HG02973 (cell line): ENCODE measurements around the gene CEP112.

Experiments
- ATAC-seq: cut with Tn5 transposase; IDR thresholded peaks from one replicate; pipeline ENCODE4 v1.9.1; 2021; ENCODE audit warnings: moderate library complexity; ENCODE audit not compliant: unreplicated experiment

Gene CEP112

DNA sequence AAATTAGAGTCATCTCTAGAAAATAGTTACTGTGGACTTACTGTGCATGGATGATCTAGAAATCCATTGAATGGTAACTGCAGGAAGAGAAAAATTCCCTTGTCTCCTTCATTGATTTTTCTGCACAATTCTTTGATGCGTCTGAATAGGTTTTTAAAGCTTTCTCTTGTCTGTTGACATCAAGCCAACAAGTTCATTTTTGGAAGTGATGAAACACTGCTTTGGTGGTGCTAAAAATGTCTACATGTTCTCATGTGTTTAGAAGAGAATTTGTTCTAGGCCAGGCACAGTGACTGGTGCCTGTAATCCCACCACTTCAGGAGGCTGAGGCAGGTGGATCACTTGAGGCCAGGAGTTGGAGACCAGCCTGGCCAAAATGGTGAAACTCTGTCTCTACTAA, 573.4 kb downstream of the CEP112 start:
- ATAC-seq: no peak

DNA sequence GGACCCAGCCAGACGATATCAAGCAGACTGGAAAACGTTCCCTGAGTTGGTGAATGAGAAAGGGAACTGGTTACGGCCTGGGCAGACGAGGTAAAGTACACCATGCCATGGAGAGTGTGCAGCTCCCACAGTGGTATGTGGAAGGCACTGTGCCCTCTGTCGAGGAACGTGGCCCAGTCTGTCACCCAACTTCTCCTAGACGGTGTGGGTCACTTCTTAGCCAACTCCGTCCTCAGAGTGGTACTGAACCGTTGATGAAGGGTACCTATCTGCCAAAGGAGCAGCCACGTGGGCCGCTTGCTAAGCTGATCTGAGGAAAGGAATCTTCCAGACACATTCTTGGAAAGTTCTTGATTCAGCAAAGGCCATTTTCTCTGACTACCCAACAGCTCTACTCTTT, 574.4 kb downstream of the CEP112 start:
- ATAC-seq: no peak

DNA sequence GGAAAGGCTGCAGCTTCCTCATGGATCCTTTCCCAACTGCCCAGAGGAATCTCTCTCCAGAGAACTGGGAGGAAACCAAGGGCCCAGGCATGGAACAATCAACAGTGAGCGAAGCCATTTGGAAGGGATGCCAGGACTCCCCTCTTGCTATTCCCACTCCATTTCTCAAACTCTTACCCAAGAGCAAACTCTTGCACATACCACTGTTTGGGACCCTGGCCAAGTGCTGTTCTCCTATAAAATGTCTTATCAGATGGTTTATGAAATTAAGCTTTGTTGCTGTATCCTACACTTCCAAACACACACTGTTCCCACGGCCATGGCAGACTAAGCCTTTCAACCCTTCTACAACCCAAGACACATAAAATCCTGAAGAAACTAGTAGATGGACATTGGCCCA, 582.2 kb downstream of the CEP112 start:
- ATAC-seq: no peak

DNA sequence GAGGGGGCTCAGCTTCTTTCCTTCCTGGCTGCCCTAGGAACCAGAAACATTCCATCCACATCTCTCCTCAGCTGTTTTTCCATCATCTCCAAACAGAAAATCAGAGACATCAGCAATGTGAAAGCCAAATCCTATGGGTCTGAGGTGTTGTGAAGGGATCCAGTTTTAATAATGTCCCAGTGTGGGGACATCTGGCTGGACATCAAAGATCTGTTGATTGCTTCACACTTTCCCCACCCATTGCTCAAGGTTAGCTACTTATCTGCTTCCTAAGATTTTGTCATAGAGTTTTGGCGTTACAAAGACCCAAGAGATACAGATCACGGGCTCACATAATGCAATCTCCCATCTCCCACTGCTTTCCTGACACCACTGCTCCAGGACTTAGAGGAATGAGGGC, 582.6 kb downstream of the CEP112 start:
- no peak for ATAC-seq

DNA sequence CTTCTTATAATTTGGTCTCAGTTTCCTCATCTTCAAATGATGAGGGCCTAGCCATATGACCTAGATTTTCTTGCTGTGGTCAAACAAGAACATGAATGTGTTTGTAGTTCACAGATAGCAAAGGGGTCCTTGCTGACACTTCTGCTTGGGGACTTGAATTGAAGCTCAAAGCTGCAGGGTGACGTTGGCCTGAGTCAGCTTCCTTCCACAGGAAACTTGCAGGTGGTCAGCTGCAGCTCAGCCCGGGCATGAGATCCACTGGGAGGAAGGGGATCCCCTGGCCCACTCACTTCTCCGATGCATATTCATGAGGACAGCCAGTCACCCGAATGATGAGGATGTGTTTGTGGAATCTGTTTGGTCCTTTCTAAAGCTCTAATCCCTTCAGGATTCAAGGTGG, 587.9 kb downstream of the CEP112 start:
- ATAC-seq: no peak

DNA sequence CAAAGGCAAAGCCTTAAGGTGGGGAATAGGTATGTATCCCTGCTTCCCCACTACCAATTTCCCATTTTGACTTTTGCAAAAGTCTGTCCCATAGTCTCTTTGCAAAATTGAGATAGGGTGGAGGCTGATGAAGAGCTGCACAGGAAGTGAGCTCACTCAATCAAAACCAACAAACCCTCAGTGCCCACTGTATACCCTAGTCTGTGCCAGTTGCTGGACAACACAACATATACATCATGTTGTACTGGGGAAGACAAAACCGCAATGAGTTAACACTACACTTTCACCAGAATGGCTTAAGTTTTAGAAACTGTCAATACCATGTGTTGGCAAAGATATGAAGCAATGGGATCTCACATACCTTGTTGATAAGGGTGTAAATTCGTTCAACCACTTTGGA, 590.1 kb downstream of the CEP112 start:
- ATAC-seq: no peak

DNA sequence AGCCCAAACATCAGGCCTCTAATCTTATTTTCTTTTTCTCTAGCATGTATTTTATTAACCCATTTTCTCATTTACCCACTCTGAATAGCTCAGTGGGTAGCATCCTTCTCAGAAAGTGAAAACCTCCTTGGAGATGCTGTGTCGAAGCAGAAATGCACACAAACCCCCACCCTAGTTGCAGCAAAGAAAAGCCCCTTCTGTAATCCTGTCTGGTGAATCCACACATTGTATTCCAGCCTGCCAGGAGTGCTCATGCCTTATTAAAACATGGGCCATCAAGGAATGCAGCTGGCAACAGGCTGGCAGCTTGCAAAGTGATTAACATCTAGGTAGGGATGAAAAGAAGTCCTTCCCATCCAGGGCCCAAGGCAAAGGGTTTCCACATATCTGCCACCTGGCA, 590.8 kb downstream of the CEP112 start:
- ATAC-seq: no peak

DNA sequence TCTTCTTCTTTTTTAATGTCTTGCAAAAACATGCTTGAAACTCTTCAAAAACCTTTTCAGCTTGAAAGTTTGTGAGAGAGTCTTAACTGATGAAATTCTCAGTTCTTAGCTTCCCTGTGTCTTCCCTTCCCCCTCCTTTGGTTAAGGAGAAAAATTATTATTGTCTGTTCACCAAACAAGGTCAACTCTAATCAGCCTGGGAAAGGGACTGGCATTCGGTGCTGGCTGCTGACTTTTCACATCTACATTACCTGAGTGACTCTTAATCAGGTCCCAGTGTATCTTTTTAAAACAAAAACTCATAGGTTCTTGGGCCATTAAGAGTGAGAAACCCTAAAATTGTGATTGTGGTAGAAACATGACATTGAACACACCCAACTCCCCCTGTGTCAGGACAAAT, 591.4 kb downstream of the CEP112 start:
- no peak for ATAC-seq

DNA sequence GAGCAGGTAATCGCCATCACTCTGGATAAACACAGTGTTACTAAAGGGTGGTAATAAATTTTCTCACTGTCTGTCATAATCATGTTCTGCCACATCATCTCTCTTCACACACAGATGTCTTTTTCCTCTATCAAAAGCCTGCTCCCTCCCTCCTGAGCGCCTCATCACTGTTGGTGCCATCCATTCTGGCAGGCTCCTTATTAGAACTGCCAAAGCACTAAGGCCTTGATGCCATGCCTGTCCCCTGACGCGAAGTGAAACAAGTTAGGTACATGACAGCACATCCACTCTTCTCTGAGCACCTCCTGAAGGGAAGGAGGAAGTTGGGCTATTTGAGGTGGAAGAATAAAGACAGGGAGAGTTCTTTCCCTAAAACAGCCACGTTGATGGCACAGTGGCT, 592.3 kb downstream of the CEP112 start:
- ATAC-seq: no peak

DNA sequence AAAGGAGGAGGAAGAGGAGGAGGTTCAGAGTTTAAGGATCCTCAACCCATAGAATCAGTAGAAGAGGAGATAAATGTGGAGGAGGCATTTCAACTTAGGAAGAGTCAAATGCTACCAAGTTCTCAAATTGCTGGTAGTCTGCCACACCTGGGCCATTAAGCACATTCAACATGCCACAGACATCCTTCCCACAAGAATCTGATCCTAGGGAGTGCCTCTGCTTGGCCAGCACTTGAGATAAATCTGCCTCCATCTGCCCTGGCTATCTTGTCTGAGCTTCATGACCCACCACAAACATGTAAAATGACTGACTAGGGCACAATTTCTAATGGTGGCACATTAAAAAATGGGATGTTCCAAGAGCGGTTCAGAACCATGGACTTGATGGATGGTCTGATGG, 593.2 kb downstream of the CEP112 start:
- ATAC-seq: no peak

DNA sequence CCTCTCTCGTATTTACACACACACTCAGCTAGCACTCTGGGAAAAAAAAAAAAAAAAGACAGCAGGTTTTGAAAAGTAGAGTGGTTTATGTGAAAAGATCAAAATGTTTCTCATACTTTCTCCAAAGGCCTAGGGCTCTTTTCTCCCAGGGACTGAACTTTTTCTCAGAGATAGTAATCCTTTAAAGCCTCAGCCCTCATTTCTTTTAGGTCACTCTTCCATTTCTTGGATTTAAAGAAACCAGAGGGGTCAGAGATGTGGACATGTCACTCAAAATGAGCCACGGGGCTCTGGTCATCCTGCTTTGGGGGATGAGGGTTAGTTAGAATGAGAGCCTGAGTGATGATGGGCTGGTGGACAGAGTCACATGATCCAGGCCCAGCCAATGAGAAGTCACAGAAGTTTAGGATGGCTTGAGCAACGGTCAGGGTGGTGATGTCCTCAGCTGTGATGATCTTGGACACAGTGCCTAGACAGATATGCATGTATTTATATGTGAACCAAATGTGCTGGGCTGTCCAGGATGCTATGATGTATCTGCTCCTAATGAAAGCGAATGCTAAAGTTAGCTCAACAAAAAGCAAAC, 596.8 kb downstream of the CEP112 start:
- ATAC-seq: no peak

DNA sequence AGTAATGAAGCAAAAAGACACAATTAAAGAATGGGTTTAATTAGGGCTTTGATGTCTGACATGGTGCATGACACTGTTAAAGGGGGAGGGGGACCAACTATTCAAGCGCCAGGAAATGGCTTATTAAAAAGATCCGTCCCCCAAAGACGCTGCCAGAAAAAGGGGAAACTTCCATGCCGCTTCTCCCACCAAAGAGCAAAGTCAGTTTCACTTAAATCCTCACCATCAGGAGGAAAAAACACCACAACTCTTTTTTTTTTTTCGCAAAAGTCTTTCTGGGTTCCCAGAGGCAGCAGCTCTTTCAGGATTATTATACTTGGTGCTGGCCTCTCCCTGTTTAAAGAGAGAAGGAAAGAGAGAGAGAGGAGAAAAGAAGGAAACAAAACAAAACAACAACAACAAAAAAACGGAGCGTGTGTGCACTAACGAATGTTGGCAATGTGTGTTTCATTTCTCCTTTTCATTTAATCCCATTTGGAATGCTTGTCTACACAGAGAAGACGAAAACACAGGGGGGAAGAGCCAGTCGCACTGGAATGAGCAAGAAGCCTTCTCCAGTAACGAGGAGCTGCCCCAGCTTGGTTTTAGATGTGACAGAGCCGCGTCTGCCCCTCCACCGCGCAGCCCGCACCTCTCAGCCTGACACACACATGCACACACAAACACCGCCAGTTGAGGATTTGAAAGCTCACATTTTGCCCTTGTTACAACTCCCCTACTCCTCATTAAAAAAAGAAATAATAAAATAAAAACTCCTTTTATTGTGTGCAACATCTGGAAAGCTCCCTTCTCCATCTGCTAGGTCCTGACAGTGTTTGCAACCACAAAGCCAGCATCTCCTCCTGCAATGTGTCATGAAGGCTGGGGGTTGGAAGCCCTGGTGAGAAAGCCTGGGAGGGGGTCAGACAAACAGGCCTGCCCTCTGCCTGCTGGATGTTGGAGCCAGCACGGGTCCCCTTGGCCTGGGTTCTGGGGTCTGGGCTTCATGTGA, 597.8 kb downstream of the CEP112 start:
- no peak for ATAC-seq

DNA sequence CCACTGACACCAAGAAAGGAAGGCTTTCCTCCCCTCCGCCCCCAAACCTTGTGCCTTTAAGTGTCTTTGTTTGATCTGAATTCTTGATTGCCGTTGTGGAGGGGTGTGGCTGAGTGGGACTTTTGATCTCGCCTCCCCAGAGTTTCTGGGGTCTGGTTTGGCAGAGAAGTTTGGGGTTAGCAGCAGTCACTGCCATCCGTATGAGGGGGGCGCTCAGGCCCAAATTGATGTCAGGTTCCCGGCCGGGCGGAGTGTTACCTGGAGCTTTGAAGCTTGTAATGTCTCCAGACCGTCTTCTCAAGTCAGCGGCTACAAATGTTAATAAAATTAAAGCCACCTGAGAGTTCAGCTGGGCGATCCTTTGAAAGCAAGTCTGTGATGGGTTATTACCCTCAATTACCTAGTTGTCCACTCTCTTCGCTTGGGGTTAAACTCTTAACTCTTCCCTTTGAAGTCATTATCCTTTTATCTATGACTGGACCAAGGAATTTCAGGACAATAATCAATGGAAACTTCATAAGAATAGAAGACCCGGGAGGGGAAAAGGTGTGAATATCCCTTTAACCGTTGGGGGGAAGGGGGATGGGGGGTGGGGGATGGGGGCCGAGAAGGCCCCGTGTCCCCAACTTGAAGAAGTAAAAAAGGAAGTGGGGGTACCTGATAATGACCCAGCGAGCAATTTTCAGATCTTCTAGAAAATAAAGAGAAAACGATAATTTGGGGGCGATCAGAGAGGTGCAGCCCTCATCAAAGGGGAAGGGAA, 598.7 kb downstream of the CEP112 start:
- ATAC-seq: no peak

DNA sequence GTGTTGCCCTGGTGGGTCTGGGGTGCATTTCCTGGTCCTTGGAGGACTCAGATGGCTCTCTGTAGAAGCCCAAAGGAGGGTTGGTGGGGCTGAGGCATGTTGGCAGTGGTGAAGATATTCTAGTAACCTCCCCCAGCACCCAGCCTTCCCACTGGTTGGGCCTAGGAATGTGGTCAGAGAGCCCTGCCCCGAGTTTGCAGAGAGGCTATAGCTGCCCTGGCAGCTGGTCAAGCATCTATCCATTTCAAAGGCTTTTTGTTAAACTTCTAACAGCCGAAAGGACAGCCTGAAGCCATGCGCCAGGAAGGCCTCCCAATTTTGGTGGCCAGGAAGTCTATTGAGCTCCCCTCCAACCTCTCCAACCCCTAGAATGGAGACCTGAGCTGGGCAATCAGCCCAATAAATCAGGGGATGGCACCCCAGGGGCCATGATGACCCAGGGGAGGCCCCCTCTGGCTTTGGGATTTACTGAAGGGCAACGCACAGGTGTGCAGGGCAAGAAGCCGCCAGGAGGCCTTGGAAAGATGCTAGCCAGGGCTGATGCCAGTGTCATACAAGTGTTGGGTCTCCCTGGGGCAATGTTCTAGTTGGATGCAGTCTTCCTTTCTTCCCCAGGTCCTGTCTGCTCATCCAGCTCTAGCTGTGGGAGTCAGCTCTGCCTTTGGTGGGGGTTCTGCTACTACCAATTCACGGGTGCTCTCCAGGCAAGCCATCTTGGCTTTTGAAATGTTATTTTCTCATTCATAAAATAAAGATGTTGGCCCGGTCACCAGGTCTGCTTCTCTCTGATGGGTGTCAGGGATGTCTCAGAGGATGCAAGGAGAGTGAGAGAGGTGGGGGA, 599.6 kb downstream of the CEP112 start:
- ATAC-seq: no peak

DNA sequence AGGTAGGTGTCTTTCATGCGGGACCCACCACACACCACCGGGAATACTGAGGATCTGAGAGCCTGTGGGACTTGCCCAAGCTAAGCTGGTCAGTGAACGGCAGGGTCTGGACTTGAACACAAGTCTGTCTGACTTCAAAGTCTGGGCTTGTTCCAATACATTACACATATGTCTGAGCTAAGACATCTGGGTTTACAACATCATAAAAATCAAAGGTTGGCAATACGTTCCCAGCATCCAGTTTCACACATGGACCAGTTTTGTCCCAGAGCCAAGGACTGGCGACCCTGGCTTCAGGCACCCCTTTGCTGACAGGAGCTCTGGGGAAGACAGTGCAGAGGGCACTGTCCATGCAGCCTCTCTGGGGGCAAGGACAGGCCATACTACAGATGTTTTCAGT, 602.6 kb downstream of the CEP112 start:
- ATAC-seq: no peak

DNA sequence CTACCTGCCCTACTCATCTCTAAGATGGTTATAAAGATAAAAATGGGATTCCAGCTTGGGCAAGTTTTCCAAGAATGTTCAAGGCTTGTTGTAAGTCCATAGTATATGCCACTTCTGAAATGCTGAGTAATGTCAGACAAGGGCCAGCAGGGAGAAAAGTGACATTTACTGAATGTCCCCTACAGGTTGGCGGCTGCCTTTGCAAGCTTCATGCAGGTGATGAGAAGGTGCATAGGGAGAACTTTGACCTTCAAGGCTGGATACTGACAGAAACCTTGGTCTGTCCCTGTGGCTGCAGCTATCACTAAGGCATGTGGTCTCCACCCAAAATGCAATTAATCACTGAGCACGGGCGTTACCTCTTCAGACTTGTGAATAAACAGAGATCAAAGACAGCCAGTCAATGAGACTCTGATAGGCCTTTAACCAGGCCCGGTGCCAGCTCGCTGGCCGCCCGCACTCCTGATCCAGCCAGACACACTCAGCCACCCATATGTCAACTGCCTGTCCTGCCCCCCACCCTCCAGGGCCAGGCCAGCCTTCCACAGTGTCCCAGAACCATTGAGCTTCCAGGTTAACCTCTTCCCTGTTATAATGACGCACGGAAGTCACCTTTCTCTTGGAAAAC, 603.6 kb downstream of the CEP112 start:
- ATAC-seq: no peak

DNA sequence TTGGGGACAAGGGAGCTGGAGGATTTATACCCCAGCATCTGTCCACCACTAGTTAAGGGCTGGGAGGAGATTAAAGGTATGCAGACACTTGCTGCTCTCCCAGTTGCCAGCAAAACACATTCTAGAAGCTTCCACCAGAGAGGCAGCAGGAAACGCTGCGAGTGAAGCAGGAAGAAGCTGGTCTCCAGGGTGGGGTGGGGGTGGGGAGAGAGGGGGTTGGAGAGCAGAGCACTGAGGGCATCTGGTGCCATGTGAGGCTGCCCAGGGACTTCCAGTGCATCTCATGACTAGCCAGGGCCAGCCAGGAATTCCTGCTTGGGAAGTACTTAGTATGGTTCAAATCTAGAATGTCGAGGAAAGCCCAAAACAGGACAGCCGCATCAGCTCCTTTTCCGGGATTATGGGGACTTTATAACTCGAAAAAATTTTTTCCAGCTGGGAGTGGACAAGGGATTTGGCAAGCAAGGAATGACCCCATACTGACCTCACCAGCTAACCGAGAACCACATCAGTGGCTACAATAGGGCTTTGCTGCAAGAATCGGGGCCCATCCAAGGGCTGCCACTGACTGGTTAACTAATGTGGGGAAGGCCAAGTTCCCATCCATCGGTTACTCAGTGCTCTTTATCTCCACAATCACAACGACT, 604.3 kb downstream of the CEP112 start:
- ATAC-seq: no peak

DNA sequence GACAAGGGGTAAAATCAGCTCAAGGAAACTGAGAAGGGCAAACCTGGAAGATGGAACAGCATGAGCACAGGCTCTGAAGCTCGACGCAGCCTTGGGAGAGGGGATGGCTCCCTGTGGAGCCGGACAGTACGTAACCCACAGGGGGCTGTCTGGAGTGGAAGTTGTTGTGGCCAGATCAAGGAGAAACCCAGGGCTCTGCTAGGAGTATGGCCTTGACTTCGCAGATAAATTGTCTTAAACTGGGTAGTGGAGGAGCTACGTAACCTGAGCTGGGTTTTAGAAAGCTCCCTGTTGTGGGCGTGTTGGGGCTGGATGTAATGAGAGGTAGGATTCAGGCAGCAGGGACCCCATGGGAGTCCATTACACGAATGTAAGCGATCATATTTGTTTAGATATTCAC, 605.0 kb downstream of the CEP112 start:
- ATAC-seq: no peak
